ENCODE measurements around the gene KCNIP4. TPM values are rescaled to one million over a fixed set of nuclear protein-coding genes. Genes with fewer than 3 reads are reported as not detected.

Gene KCNIP4
- total RNA-seq, 2 experiments from 2014 or later: not detected

- no peak overlapping the region for H3K4me3 Mint-ChIP-seq
- H3K36me3 Mint-ChIP-seq: no peaks in the 10 kb centered on the region
- intact Hi-C loops (cut with micrococcal nuclease): no loop called here
- peaks cover 5% of the 10 kb centered on the region for H3K9me3 Mint-ChIP-seq
- ChIA-PET CTCF (no interaction called here), POLR2A (no interaction called here)
- H3K4me1 Mint-ChIP-seq (ENCODE audit: low read depth): no peaks in the 10 kb centered on the region
- no peak overlapping the region for H3K27ac Mint-ChIP-seq
- no peak for DNase-seq
- H3K27me3 Mint-ChIP-seq: no peaks in the 10 kb centered on the region
These were observed 457.9 kb downstream of the KCNIP4 start for GRCh38 chr4:21490682-21491081.

DNA sequence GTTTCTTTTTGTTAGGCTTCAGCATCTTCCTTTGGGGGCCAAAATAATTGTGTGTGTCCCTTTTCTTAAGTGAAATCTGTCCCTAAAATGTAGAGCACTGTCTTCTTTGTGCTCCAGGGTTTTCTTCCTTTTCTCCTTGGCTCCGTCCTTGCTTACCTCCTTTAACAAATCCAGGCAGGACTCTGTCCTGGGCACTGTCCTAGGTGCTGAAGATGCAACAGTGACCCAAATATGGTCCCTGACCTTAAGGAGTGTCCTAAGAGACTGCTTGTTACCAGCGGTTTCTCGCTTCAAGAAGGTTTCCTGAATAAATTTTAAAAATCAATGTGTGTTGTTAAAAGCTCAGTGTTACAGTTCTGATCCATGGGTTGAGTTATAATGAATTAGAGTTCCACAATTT, 471.8 kb downstream of the KCNIP4 start:
- H3K27ac Mint-ChIP-seq: no peak overlapping the region
- no peak for DNase-seq
- H3K4me3 Mint-ChIP-seq: no peak overlapping the region
- no peaks in the 10 kb centered on the region for H3K27me3 Mint-ChIP-seq
- POLR2A ChIA-PET: no interaction called here
- no peaks in the 10 kb centered on the region for H3K36me3 Mint-ChIP-seq
- H3K9me3 Mint-ChIP-seq: peaks cover 6% of the 10 kb centered on the region
- CTCF ChIA-PET: no interaction called here
- intact Hi-C loops (cut with micrococcal nuclease): no loop called here
- H3K4me1 Mint-ChIP-seq (ENCODE audit: low read depth): no peaks in the 10 kb centered on the region

GRCh38 chr4:21474195-21474594, 474.4 kb downstream of the KCNIP4 start:
- Mint-ChIP-seq H3K9me3 (peaks cover 6% of the 10 kb centered on the region), H3K4me3 (no peak overlapping the region), H3K4me1 (ENCODE audit: low read depth) (no peaks in the 10 kb centered on the region), H3K27ac (no peak overlapping the region), H3K27me3 (no peaks in the 10 kb centered on the region), H3K36me3 (no peaks in the 10 kb centered on the region)
- intact Hi-C loops (cut with micrococcal nuclease): no loop called here
- ChIA-PET POLR2A (no interaction called here), CTCF (no interaction called here)
- DNase-seq: no peak

DNA sequence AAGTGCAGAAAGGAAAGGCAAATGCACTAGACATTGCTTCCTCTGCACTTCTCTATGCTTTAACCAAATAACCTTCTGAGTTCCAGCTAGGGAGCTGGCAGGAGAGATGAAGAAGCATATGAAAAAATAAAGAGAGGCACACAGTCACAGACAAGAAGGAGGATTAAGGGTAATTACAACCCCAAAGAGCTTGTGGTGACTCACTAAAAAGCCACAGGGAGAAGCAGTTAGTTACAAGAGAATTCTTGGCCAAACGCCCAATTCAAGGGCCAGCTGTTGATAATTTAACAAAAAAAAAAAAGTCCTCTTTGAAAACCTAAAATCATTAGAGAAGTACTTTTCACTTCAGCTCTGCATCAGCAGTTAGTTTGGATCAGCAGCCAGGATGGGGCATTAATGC, 478.0 kb downstream of the KCNIP4 start:
- ChIA-PET CTCF (interaction anchor here (2.1 kb wide), 1 partner anchor 697 kb away, joined by 17 read pairs; no protein-coding TSS in a partner anchor), POLR2A (no interaction called here)
- H3K36me3 Mint-ChIP-seq: no peaks in the 10 kb centered on the region
- H3K4me1 Mint-ChIP-seq (ENCODE audit: low read depth): no peaks in the 10 kb centered on the region
- peaks cover 13% of the 10 kb centered on the region for H3K9me3 Mint-ChIP-seq
- H3K27me3 Mint-ChIP-seq: no peaks in the 10 kb centered on the region
- H3K4me3 Mint-ChIP-seq: no peak overlapping the region
- no peak for DNase-seq
- intact Hi-C loops (cut with micrococcal nuclease): no loop called here
- H3K27ac Mint-ChIP-seq: no peak overlapping the region

- CTCF ChIA-PET: interaction anchor here (0.6 to 2.1 kb wide), 3 partner anchors 33 to 696 kb away, joined by 3 to 17 read pairs (median 5); no protein-coding TSS in a partner anchor
- POLR2A ChIA-PET: no interaction called here
- H3K36me3 Mint-ChIP-seq: no peaks in the 10 kb centered on the region
- intact Hi-C loops (cut with micrococcal nuclease): loop anchor here (5.0 kb wide), 1 partner anchor 697 kb away; no protein-coding TSS in a partner anchor
- DNase-seq: no peak
- no peak overlapping the region for H3K27ac Mint-ChIP-seq
- H3K4me3 Mint-ChIP-seq: no peak overlapping the region
- no peaks in the 10 kb centered on the region for H3K27me3 Mint-ChIP-seq
- H3K4me1 Mint-ChIP-seq (ENCODE audit: low read depth): no peaks in the 10 kb centered on the region
- peaks cover 15% of the 10 kb centered on the region for H3K9me3 Mint-ChIP-seq
These were observed 478.9 kb downstream of the KCNIP4 start for GRCh38 chr4:21469438-21470300.

DNA sequence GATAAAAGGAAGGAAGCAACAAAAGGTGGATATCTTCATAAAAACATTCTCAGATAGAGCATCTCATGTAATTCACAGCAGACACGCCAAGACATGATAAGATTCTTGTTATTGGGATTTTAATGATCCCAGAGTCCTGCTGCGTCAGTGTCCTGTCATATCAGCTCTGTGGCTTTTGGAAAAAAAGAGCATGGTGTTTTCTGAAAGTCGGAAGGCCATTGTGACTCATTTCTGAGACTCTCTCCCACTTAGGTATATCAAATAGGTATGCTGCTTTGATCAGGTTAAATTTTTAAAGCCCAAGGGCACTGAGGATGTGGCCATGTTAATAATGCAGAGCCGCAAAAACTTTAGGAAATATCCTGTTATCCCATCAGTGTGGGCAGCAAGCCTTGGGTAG, 481.0 kb downstream of the KCNIP4 start:
- no peaks in the 10 kb centered on the region for H3K27me3 Mint-ChIP-seq
- ChIA-PET POLR2A (no interaction called here), CTCF (no interaction called here)
- no peak overlapping the region for H3K27ac Mint-ChIP-seq
- no peak for DNase-seq
- H3K4me1 Mint-ChIP-seq (ENCODE audit: low read depth): no peaks in the 10 kb centered on the region
- intact Hi-C loops (cut with micrococcal nuclease): loop anchor here (5.0 kb wide), 1 partner anchor 695 kb away; no protein-coding TSS in a partner anchor
- H3K9me3 Mint-ChIP-seq: peaks cover 15% of the 10 kb centered on the region
- H3K36me3 Mint-ChIP-seq: no peaks in the 10 kb centered on the region
- no peak overlapping the region for H3K4me3 Mint-ChIP-seq

DNA sequence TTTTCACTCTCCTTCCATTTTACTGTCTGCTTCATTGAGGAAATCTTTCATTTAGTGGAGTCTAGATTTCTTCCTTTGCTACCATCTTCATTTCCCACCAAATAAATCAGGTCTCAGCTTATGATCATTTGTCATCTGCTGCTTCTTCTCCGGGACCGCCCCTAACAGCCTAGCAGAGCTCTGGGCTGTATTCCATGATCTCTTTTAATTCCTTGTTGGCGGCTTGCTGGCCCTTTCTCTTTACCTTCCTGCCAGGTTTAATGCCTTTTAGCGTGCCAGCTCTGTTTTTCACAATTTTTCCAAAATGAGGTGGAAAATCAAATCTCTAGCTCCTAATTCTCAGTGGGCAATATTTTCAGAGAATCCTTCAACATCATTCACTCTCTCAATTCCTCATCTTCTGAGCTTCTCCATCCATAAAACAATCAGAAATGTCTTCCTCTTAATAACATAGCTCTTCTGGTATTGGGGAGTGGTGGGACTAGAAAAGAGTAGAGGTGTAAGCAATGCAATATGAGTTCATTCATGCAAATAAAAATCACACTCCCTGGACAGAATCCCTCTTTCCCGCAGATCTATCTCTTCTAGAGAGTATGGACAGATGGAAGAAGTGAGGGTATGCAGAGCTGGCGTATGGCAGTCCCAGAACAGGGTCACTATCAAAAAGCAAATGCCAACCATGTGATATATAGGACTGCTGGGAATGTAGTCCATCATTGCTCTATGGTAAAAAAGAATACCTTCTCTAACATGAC, 491.3 kb downstream of the KCNIP4 start:
- H3K27me3 Mint-ChIP-seq: no peaks in the 10 kb centered on the region
- intact Hi-C loops (cut with micrococcal nuclease): no loop called here
- no peak overlapping the region for H3K4me3 Mint-ChIP-seq
- POLR2A ChIA-PET: no interaction called here
- no peak for DNase-seq
- H3K9me3 Mint-ChIP-seq: no peaks in the 10 kb centered on the region
- no peak overlapping the region for H3K27ac Mint-ChIP-seq
- H3K4me1 Mint-ChIP-seq (ENCODE audit: low read depth): no peaks in the 10 kb centered on the region
- no peaks in the 10 kb centered on the region for H3K36me3 Mint-ChIP-seq
- CTCF ChIA-PET: no interaction called here

- Mint-ChIP-seq H3K27me3 (no peaks in the 10 kb centered on the region), H3K36me3 (no peaks in the 10 kb centered on the region), H3K4me3 (no peak overlapping the region), H3K27ac (no peak overlapping the region), H3K9me3 (no peaks in the 10 kb centered on the region), H3K4me1 (ENCODE audit: low read depth) (no peaks in the 10 kb centered on the region)
- POLR2A ChIA-PET: no interaction called here
- CTCF ChIA-PET: no interaction called here
- intact Hi-C loops (cut with micrococcal nuclease): no loop called here
- no peak for DNase-seq
These were observed 493.7 kb downstream of the KCNIP4 start for GRCh38 chr4:21454831-21455230.

DNA sequence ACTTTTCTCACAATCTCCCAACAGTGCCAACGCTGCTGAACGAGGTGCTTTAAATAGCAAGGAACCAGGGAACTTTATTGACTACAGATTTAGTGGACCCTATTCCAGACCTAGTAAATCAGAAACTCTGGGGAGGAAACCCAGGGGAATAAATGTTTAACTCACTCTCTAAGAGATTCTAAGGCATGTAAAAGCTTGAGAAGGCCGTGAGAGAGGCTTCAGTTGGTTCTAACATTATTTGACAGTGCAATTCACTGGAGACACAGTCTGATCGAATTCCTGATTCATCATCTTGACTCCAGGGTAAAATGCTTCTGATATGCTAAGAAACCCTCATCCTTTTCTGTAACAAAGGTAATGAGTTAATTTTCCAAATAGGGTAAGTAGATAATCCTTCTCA, 494.4 kb downstream of the KCNIP4 start:
- CTCF ChIA-PET: no interaction called here
- H3K27me3 Mint-ChIP-seq: no peaks in the 10 kb centered on the region

GRCh38 chr4:21452931-21453330, 495.6 kb downstream of the KCNIP4 start:
- Mint-ChIP-seq H3K4me1 (ENCODE audit: low read depth) (no peaks in the 10 kb centered on the region), H3K9me3 (no peaks in the 10 kb centered on the region)

More for the DNA sequence above, 494.4 kb downstream of the KCNIP4 start:
- Mint-ChIP-seq H3K9me3 (no peaks in the 10 kb centered on the region), H3K4me1 (ENCODE audit: low read depth) (no peaks in the 10 kb centered on the region), H3K4me3 (no peak overlapping the region), H3K27ac (no peak overlapping the region), H3K36me3 (no peaks in the 10 kb centered on the region)
- no peak for DNase-seq
- intact Hi-C loops (cut with micrococcal nuclease): no loop called here
- POLR2A ChIA-PET: no interaction called here

DNA sequence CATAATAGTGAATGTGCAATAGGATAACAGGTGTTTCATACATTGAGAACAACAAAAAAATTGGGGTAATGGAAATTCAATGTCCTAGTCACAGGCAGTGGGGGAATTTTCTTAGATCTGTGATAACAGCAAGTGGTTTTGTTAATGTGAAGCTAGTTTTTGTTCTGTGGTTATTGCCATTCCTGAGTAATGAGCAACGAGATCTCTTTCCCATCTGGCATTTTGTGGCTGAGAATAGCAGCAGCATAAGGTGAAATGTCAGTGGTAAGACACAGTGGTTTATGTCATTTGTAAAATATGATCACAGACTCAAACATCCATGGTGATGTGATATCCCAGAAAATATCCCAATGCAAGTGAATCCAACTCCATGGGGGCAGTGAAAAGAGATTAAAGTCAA, 497.5 kb downstream of the KCNIP4 start:
- no peak for DNase-seq
- Mint-ChIP-seq H3K4me3 (no peak overlapping the region), H3K36me3 (no peaks in the 10 kb centered on the region), H3K27me3 (no peaks in the 10 kb centered on the region), H3K9me3 (peaks cover 2% of the 10 kb centered on the region), H3K27ac (no peak overlapping the region), H3K4me1 (ENCODE audit: low read depth) (no peaks in the 10 kb centered on the region)
- ChIA-PET CTCF (no interaction called here), POLR2A (no interaction called here)
- intact Hi-C loops (cut with micrococcal nuclease): no loop called here

More at GRCh38 chr4:21452931-21453330, 495.6 kb downstream of the KCNIP4 start:
- H3K27ac Mint-ChIP-seq: no peak overlapping the region
- no peaks in the 10 kb centered on the region for H3K27me3 Mint-ChIP-seq
- DNase-seq: no peak
- H3K4me3 Mint-ChIP-seq: no peak overlapping the region
- intact Hi-C loops (cut with micrococcal nuclease): no loop called here
- CTCF ChIA-PET: no interaction called here
- POLR2A ChIA-PET: no interaction called here
- no peaks in the 10 kb centered on the region for H3K36me3 Mint-ChIP-seq

DNA sequence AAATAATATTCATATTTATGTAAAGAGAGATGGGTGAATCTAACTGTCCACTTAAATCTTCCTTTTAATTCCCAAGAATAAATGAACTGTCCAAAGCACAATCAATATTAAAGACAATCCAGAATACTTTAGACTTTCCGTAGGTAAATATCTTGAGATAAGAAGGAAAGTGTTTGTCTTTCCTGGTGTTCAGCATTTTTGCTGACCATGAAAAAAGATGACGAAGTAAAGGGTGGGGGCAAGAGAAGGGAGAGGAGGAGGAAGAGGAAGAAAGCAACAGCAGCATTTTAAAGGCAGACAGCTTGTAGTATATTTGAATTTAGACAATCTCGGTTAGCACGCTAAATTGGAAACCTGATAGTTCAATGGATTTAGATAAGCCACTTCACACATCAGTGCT, 498.2 kb downstream of the KCNIP4 start:
- intact Hi-C loops (cut with micrococcal nuclease): no loop called here
- no peak for DNase-seq
- CTCF ChIA-PET: no interaction called here
- Mint-ChIP-seq H3K4me3 (no peak overlapping the region), H3K9me3 (peaks cover 2% of the 10 kb centered on the region), H3K27ac (no peak overlapping the region), H3K36me3 (no peaks in the 10 kb centered on the region), H3K4me1 (ENCODE audit: low read depth) (no peaks in the 10 kb centered on the region), H3K27me3 (no peaks in the 10 kb centered on the region)
- POLR2A ChIA-PET: no interaction called here

Data from activated CD4-positive, alpha-beta memory T cell treated with anti-CD3 and anti-CD28 coated beads for 36 hours (primary cell).